CD14-positive monocyte (primary cell): Measurements from ENCODE around the gene AIG1. TPM values are rescaled to one million over a fixed set of nuclear protein-coding genes. Genes with fewer than 3 reads are reported as not detected.

ENCODE experiments used
- DNase-seq, 3 donors: peaks; one replicate each; pipeline ENCODE4 v3.0.0-alpha.2; 2011 to 2022
- H2AFZ ChIP-seq: 2 replicates; pipeline ENCODE4 v1.6.0; 2012; ENCODE audit warnings: mild to moderate bottlenecking, low read depth, low read length, inconsistent platforms; ENCODE audit not compliant: insufficient read depth, poor library complexity, severe bottlenecking
- H3K27ac ChIP-seq, 2 donors: 1 replicate in 1 of 2; 2 replicates in 1 of 2; pipeline ENCODE4 v1.5.1; 2012 to 2013; ENCODE audit warnings: low read length in 2 of 2, control low read depth in 1 of 2, inconsistent platforms in 1 of 2, low read depth in 1 of 2, mild to moderate bottlenecking in 1 of 2
- H3K27me3 ChIP-seq, 2 donors: one replicate each; pipeline versions ENCODE4 v1.6.0 to v1.6.1; 2011 to 2013; ENCODE audit warnings: low read length in 2 of 2; ENCODE audit not compliant: control insufficient read depth in 2 of 2, insufficient read depth in 2 of 2
- H3K36me3 ChIP-seq, 2 donors: replicated peaks in 1 of 2; 1 replicate in 1 of 2; 2 replicates in 1 of 2; pipeline versions ENCODE4 v1.5.1 to v1.6.1; 2012 to 2013; ENCODE audit warnings: low read length in 2 of 2, control low read depth in 1 of 2, inconsistent platforms in 1 of 2, mild to moderate bottlenecking in 1 of 2; ENCODE audit not compliant: insufficient read depth in 2 of 2, control insufficient read depth in 1 of 2
- H3K4me1 ChIP-seq, 2 donors: 1 replicate in 1 of 2; 2 replicates in 1 of 2; pipeline versions ENCODE4 v1.5.1 to v1.6.1; 2012 to 2013; ENCODE audit warnings: low read length in 2 of 2, control low read depth in 1 of 2, inconsistent platforms in 1 of 2, mild to moderate bottlenecking in 1 of 2, moderate library complexity in 1 of 2; ENCODE audit not compliant: insufficient read depth in 2 of 2, control insufficient read depth in 1 of 2
- H3K4me2 ChIP-seq: replicated peaks from 2 replicates; pipeline ENCODE3; 2012; ENCODE audit warnings: low read length, moderate library complexity, mild to moderate bottlenecking; ENCODE audit not compliant: poor library complexity, severe bottlenecking; ENCODE audit errors: extremely low read depth
- H3K4me3 ChIP-seq, 3 experiments: fragments of 200-600 bp in 1 of 3; sonication (generic) in 1 of 3; replicated peaks in 1 of 3; 1 replicate in 2 of 3; 2 replicates in 1 of 3; pipeline ENCODE4 v1.5.1; 2011 to 2013; ENCODE audit warnings: low read length in 3 of 3, mild to moderate bottlenecking in 3 of 3, control low read depth in 2 of 3, low read depth in 2 of 3, inconsistent platforms in 1 of 3, moderate library complexity in 1 of 3
- H3K79me2 ChIP-seq: 2 replicates; pipeline ENCODE4 v1.6.0; 2012; ENCODE audit warnings: mild to moderate bottlenecking, control low read depth, inconsistent platforms, low read length, moderate library complexity; ENCODE audit not compliant: insufficient read depth
- H3K9ac ChIP-seq: 2 replicates; pipeline ENCODE4 v1.6.0; 2017; ENCODE audit warnings: low read length, mild to moderate bottlenecking; ENCODE audit not compliant: insufficient read depth, poor library complexity, severe bottlenecking
- H3K9me3 ChIP-seq, 2 donors: replicated peaks in 1 of 2; 1 replicate in 1 of 2; 2 replicates in 1 of 2; pipeline versions ENCODE4 v1.5.1 to v1.6.1; 2012 to 2013; ENCODE audit warnings: low read length in 2 of 2, control low read depth in 1 of 2; ENCODE audit not compliant: control insufficient read depth in 1 of 2, insufficient read depth in 1 of 2
- H4K20me1 ChIP-seq: 2 replicates; pipeline ENCODE4 v1.6.0; 2012; ENCODE audit warnings: mild to moderate bottlenecking, low read length, control low read depth, moderate library complexity; ENCODE audit not compliant: insufficient read depth
- H3K27ac Mint-ChIP-seq, 7 donors: one replicate each; pipeline ENCODE4 v1.8.0; 2020; ENCODE audit warnings: mild to moderate bottlenecking in 7 of 7, mixed read lengths in 7 of 7, moderate library complexity in 6 of 7, inconsistent platforms in 2 of 7
- H3K27me3 Mint-ChIP-seq, 3 donors: one replicate each; pipeline ENCODE4 v1.8.0; 2021 to 2022; ENCODE audit warnings: low read depth in 3 of 3, mild to moderate bottlenecking in 3 of 3, mixed read lengths in 3 of 3, moderate library complexity in 3 of 3, inconsistent platforms in 1 of 3
- H3K36me3 Mint-ChIP-seq, 2 donors: one replicate each; pipeline ENCODE4 v1.8.0; 2020; ENCODE audit warnings: mixed read lengths in 2 of 2, inconsistent platforms in 1 of 2, mild to moderate bottlenecking in 1 of 2
- H3K4me1 Mint-ChIP-seq: one replicate; pipeline ENCODE4 v1.8.0; 2020; ENCODE audit warnings: mild to moderate bottlenecking, mixed read lengths
- H3K4me3 Mint-ChIP-seq, 2 donors: one replicate each; pipeline ENCODE4 v1.8.0; 2020; ENCODE audit warnings: mild to moderate bottlenecking in 2 of 2, mixed read lengths in 2 of 2, moderate library complexity in 1 of 2
- H3K9me3 Mint-ChIP-seq, 7 donors: one replicate each; pipeline ENCODE4 v1.8.0; 2020 to 2022; ENCODE audit warnings: mixed read lengths in 7 of 7, mild to moderate bottlenecking in 6 of 7, moderate library complexity in 6 of 7, inconsistent platforms in 2 of 7
- WGBS: methylation state at CpG from one replicate; pipeline ENCODE4 v1.1.5; 2013; ENCODE audit warnings: missing lambda C conversion rate; ENCODE audit not compliant: insufficient coverage; 5-methylcytosine and 5-hydroxymethylcytosine counted together
- intact Hi-C, 2 donors: fragments of 100-400 bp; cut with micrococcal nuclease; formaldehyde crosslinking; loops; one replicate each; pipeline versions ENCODE4 v1.15.0 to v1.15.1; 2023
- polyA plus RNA-seq, 3 donors: library from polyadenylated mRNA; depleted of rRNA in 1 of 3; unstranded in 2 of 3; stranded (reverse) in 1 of 3; fragments of 300-500 nt in 2 of 3; fragments of >200 nt in 1 of 3; fragmentation: Illumina TruSeq in 2 of 3; gene quantifications; 1 replicate in 2 of 3; 2 replicates in 1 of 3; pipeline ENCODE4 v1.2.3, GENCODE V29; 2012 to 2021
- TF ChIP-seq, protein P1 (sequence below): fragments of 200-600 bp; IDR thresholded peaks from one replicate; pipeline ENCODE4 v1.8.0; 2022; ENCODE audit warnings: antibody characterized with exemption, mild to moderate bottlenecking

AIG1 gene
- polyA plus RNA-seq, 3 donors: 6.7 to 7.6 (median 6.8) TPM

DNA sequence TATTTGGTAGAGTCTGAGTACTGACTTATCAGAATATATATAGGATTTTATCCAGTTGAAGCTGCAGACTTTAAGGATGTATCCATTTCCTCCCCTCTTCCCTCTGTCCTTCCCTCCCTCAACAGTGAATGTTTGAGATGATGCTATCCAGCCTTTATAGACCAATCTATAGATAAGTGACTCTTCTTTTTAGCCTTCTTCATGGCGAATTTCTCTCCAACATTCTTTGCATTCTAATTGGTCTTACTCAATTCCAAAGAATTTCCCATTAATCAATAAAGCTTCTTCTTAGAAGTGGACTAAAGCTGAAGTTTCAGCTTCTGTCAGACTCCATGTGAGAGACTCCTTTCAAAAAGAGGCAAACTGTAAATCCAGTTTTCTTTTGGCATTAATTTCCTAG is 99.3 kb downstream of the AIG1 start:
- H3K36me3 Mint-ChIP-seq: no peaks in the 10 kb centered on the region
- H3K27me3 ChIP-seq: no peaks in the 10 kb centered on the region

DNA sequence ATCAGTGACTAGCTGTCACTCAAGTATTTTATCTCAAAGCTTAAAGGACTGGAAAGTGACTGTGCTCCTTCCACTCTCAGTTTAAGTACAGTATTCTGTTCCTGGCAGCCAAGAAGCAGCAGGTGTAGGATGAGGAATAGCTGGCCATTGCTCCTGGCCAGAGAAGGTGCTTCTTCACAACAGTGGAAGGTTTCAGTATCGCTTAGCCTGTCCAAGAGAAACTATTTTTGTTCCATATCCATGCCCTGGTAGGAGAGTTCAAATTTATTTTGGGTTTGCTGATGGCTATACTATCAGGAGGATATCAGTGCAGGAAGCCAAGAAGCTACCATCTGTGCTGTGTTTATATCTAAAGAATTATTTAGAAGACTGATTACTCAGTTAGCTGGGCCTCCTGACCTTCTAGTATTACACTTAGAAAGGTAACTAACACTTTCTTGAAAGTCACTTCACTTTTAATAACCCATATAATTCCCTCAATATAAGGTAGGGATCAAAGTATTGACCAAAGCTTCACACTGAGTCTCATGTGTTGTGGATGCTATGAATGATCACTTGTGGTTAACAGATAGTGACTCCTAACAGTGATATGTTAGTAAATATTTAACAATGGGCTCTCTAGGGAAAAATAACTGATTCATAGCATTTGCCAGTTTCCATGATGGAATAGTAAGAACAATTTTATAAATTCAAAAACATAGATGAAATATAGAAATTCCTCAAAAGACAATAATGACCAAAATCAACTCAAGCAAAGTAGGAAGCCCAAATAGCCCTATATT is 99.9 kb downstream of the AIG1 start:
- H3K27ac ChIP-seq: no peak overlapping the region
- no peaks in the 10 kb centered on the region for H3K79me2 ChIP-seq
- no peak overlapping the region for H2AFZ ChIP-seq
- peaks cover 11% of the 10 kb centered on the region for H3K4me1 Mint-ChIP-seq
- H3K9me3 ChIP-seq: no peaks in the 10 kb centered on the region
- no peak overlapping the region for H3K27ac Mint-ChIP-seq
- no peak overlapping the region for H3K4me2 ChIP-seq
- 100% methylated on average over 1 of the region's 1 CpG for WGBS
- DNase-seq: no peak
- no peak overlapping the region for H3K9ac ChIP-seq
- H3K4me1 ChIP-seq: peaks cover 0 to 6% of the 10 kb centered on the region in 2 donors
- no peak overlapping the region for H3K4me3 Mint-ChIP-seq
- no peaks in the 10 kb centered on the region for H3K36me3 ChIP-seq
- no peaks in the 10 kb centered on the region for H4K20me1 ChIP-seq
- H3K4me3 ChIP-seq: no peak overlapping the region
- TF ChIP-seq, protein P1, sequence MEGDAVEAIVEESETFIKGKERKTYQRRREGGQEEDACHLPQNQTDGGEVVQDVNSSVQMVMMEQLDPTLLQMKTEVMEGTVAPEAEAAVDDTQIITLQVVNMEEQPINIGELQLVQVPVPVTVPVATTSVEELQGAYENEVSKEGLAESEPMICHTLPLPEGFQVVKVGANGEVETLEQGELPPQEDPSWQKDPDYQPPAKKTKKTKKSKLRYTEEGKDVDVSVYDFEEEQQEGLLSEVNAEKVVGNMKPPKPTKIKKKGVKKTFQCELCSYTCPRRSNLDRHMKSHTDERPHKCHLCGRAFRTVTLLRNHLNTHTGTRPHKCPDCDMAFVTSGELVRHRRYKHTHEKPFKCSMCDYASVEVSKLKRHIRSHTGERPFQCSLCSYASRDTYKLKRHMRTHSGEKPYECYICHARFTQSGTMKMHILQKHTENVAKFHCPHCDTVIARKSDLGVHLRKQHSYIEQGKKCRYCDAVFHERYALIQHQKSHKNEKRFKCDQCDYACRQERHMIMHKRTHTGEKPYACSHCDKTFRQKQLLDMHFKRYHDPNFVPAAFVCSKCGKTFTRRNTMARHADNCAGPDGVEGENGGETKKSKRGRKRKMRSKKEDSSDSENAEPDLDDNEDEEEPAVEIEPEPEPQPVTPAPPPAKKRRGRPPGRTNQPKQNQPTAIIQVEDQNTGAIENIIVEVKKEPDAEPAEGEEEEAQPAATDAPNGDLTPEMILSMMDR: no peak
- intact Hi-C loops: no loop called here
- peaks cover 0 to 2% (median 0%) of the 10 kb centered on the region in 7 donors for H3K9me3 Mint-ChIP-seq
- no peaks in the 10 kb centered on the region for H3K27me3 Mint-ChIP-seq
- no peaks in the 10 kb centered on the region for H3K27me3 ChIP-seq
- H3K36me3 Mint-ChIP-seq: no peaks in the 10 kb centered on the region

More for the DNA sequence above, 99.3 kb downstream of the AIG1 start:
- no peak overlapping the region for H3K4me3 ChIP-seq
- no peak overlapping the region for H3K9ac ChIP-seq
- WGBS: 80% methylated on average over 1 of the region's 1 CpG
- H3K4me1 Mint-ChIP-seq: peaks cover 11% of the 10 kb centered on the region
- no peaks in the 10 kb centered on the region for H3K9me3 ChIP-seq
- no peak overlapping the region for H2AFZ ChIP-seq
- H4K20me1 ChIP-seq: no peaks in the 10 kb centered on the region
- intact Hi-C loops: no loop called here
- H3K4me1 ChIP-seq: peaks cover 0 to 6% of the 10 kb centered on the region in 2 donors
- H3K4me2 ChIP-seq: no peak overlapping the region
- H3K36me3 ChIP-seq: no peaks in the 10 kb centered on the region
- H3K27me3 Mint-ChIP-seq: no peaks in the 10 kb centered on the region
- no peak for DNase-seq
- no peak overlapping the region for H3K27ac Mint-ChIP-seq
- peaks cover 0 to 2% (median 0%) of the 10 kb centered on the region in 7 donors for H3K9me3 Mint-ChIP-seq
- no peaks in the 10 kb centered on the region for H3K79me2 ChIP-seq
- H3K4me3 Mint-ChIP-seq: no peak overlapping the region
- H3K27ac ChIP-seq: no peak overlapping the region
- TF ChIP-seq, protein P1: no peak
